C4-2B (cell line): ENCODE data around the gene HEATR1.
"Not testable (repeated sequence)": the region's sequence is repeated elsewhere in the genome, so short reads cannot be mapped to it uniquely, and the experiment has no call there.

Experiments used
- H3K27ac ChIP-seq: fragments of 450-650 bp; 2 replicates; pipeline ENCODE4 v1.5.1; 2017
- CTCF ChIP-seq: fragments of 450-650 bp; conservative IDR thresholded peaks from 2 replicates; pipeline ENCODE4 v1.5.1; 2017; ENCODE audit warnings: mild to moderate bottlenecking
- ZFX ChIP-seq: fragments of 450-650 bp; IDR thresholded peaks from 2 replicates; pipeline ENCODE4 v1.6.1; 2017

Gene HEATR1

DNA sequence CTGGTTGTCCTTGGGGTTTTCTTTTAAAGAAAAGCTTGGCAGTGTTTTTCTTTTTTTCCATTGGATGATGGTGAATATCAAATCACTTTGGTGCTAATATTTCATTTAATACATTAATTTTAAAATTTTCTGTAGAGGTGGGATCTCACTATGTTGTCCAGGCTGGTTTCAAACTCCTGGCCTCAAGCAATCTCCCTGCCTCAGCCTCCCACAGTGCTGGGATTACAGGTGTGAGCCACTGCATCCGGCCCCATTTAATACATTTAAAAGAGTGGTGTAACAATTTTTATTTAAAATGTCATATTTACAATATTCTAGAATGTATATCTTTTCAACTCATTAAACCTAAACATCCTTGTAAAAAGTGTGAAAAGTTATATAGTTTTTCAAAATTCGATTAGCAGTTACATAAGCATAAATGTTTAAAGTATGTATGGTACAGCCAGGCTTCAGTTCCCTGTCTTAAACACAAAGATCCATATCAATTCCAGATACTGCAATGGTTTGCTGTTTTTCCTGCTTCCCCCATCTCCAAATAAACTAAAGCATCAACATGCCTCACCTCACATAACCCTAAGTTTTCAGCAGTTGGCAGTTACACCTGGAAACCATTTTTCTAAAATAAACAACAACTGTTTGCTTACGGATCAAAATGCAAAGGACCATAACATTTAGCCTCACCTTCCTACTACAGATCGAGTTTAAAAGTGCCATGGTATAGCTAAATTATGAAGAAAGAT is 89.4 kb downstream of the HEATR1 start:
- no peak for TF ChIP-seq CTCF
- TF ChIP-seq ZFX: no peak
- peak overlapping the region; percentile 92; the same call in 1 of the 2 replicates for H3K27ac ChIP-seq

GRCh38 chr1:236511735-236512418 is 92.4 kb downstream of the HEATR1 start:
- TF ChIP-seq CTCF: no peak
- TF ChIP-seq ZFX: no peak
- peak overlapping the region; percentile 2; the same call in 1 of the 2 replicates for H3K27ac ChIP-seq

GRCh38 chr1:236509647-236510401 is 94.5 kb downstream of the HEATR1 start:
- TF ChIP-seq ZFX (no peak), CTCF (no peak)
- no peak overlapping the region for H3K27ac ChIP-seq

DNA sequence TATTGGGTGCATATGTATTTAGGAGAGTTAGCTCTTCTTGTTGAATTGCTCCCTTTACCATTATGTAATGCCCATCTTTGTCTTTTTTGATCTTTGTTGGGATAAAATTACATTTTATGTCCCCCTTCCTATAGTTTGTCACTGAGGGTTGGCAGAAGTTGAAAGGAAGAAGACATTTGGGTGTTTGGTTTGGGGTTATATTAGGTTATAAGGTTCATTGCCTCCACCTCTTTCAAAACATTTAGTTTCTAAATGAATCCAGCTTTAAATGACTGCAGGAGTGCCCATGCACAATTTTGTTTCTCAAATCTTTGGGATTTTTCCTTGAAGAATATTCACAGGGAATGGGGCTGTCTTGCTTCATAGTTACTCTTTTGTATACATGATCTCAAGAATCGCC is 95.1 kb downstream of the HEATR1 start:
- TF ChIP-seq CTCF: no peak
- no peak for TF ChIP-seq ZFX
- H3K27ac ChIP-seq: no peak overlapping the region

DNA sequence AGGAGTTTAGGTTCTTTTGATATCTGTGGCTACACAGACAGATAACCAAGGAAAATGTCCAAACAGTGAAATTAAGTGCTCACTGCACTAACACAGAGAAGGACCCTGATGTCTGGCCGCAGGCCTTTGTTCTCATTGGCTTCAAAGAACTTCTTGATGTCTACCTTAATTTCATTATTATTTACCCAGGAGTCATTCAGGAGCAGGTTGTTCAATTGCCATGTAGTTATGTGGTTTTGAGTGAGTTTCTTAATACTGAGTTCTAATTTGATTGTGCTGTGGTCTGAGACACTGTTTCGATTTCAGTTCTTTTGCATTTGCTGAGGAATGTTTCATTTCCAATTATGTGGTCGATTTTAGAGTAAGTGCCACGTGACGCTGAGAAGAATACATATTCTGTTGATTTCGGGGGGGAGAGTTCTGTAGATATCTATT is 95.7 kb downstream of the HEATR1 start:
- no peak overlapping the region for H3K27ac ChIP-seq
- TF ChIP-seq CTCF (no peak), ZFX (no peak)

DNA sequence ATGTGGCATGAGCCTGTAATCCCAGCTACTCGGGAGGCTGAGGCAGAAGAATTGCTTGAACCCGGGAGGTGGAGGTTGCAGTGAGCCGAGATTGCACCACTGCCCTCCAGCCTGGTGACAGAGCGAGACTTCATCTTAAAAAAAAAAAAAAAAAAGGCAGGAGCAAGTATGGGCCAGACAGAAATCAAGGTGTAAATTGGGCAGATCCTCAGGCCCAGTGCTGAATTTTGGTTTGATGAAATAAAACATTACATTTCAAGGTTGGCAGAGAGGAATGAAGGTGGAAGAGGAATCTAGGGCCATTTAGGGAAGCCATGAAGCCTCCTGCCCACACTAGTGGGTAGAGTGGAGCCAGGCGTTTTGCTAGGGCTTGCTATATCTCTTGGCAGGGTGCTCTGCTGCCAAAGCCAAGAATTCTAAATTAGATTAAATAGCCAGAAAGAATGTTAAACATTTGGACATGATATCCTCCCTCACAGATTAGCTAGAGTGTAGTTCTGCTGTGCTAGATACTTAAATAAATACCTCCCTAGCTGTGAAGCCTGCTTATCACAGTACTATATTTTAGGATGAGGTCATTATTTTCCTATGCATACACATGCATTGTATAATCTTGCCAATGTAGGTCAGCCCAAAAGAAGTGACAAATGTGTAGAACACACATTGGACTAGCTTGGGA is 97.2 kb downstream of the HEATR1 start:
- TF ChIP-seq ZFX (no peak), CTCF (no peak)
- H3K27ac ChIP-seq: peak overlapping the region; percentile 35

DNA sequence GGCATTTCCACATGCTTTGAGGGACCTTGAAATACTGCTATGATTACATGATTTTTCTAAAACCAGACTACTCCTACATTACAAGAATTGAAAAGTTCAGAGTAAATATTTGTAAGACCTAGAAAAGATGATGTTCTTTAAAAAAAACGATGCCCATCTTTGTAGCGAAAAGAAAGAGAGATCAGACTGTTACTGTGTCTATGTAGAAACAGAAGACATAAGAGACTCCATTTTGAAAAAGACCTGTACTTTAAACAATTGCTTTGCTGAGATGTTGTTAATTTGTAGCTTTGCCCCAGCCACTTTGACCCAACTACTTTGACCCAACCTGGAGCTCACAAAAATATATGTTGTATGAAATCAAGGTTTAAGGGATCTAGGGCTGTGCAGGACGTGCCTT is 100.0 kb downstream of the HEATR1 start:
- H3K27ac ChIP-seq: not testable (repeated sequence)
